Smooth muscle cell (in vitro differentiated cells): ENCODE results near the gene SORT1. TPM values are rescaled to one million over a fixed set of nuclear protein-coding genes. Genes with fewer than 3 reads are reported as not detected.

ENCODE experiments used
- DNase-seq: peaks from one replicate; lab custom pipeline; 2025; ENCODE audit not compliant: unreplicated experiment; lab: John Stamatoyannopoulos, UW
- H2AFZ ChIP-seq: fragments of 200-600 bp; sonication (generic); 2 replicates; pipeline ENCODE4 v1.6.0; 2016; ENCODE audit warnings: antibody characterized with exemption, low read depth, mild to moderate bottlenecking
- H3F3A ChIP-seq: fragments of 200-600 bp; sonication (generic); 2 replicates; pipeline ENCODE4 v1.6.0; 2017; ENCODE audit warnings: antibody characterized with exemption, low read depth
- H3K27ac ChIP-seq: fragments of 200-600 bp; sonication (generic); 2 replicates; pipeline ENCODE4 v1.5.1; 2016; ENCODE audit warnings: low read depth, mild to moderate bottlenecking
- H3K27me3 ChIP-seq: fragments of 200-600 bp; sonication (generic); 2 replicates; pipeline ENCODE4 v1.6.1; 2016; ENCODE audit warnings: low read depth, mild to moderate bottlenecking
- H3K36me3 ChIP-seq: fragments of 200-600 bp; sonication (generic); 2 replicates; pipeline ENCODE4 v1.5.1; 2016; ENCODE audit warnings: low read depth
- H3K4me1 ChIP-seq: fragments of 200-600 bp; sonication (generic); 2 replicates; pipeline ENCODE4 v1.5.1; 2016; ENCODE audit warnings: low read depth
- H3K4me2 ChIP-seq: fragments of 200-600 bp; sonication (generic); 2 replicates; pipeline ENCODE4 v1.6.0; 2016; ENCODE audit warnings: mild to moderate bottlenecking
- H3K4me3 ChIP-seq: fragments of 200-600 bp; sonication (generic); 2 replicates; pipeline ENCODE4 v1.5.1; 2016; ENCODE audit warnings: mild to moderate bottlenecking
- H3K79me2 ChIP-seq: fragments of 200-600 bp; sonication (generic); 2 replicates; pipeline ENCODE4 v1.6.0; 2016; ENCODE audit warnings: low read depth, mild to moderate bottlenecking
- H3K9ac ChIP-seq: fragments of 200-600 bp; sonication (generic); 2 replicates; pipeline ENCODE4 v1.6.0; 2016; ENCODE audit warnings: low read depth
- H3K9me3 ChIP-seq: fragments of 200-600 bp; sonication (generic); replicated peaks from 2 replicates; pipeline ENCODE4 v1.5.1; 2016; ENCODE audit warnings: low read depth
- H4K20me1 ChIP-seq: fragments of 200-600 bp; sonication (generic); 2 replicates; pipeline ENCODE4 v1.6.0; 2016; ENCODE audit warnings: low read depth
- CTCF ChIP-seq: fragments of 200-600 bp; sonication (generic); IDR thresholded peaks from 2 replicates; pipeline ENCODE4 v1.5.1; 2017; ENCODE audit warnings: borderline replicate concordance, mild to moderate bottlenecking, antibody characterized with exemption; ENCODE audit not compliant: insufficient read depth, poor library complexity, severe bottlenecking
- WGBS: methylation state at CpG from one replicate; pipeline ENCODE4 v1.1.7; 2016; ENCODE audit warnings: low lambda C conversion rate; 5-methylcytosine and 5-hydroxymethylcytosine counted together
- polyA plus RNA-seq: library from polyadenylated mRNA; unstranded; fragments of >200 nt; fragmentation: Nextera tagmentation; extraction: Ambion mirVana; gene quantifications from 2 replicates; pipeline ENCODE4 v1.2.1, GENCODE V29; 2016
- total RNA-seq: library from RNA; depleted of rRNA; stranded (reverse); fragments of >200 nt; gene quantifications from 2 replicates; pipeline ENCODE4 v1.2.3, GENCODE V29; 2014

The SORT1 gene
- total and polyA plus RNA-seq, 2 experiments from 2014 or later: 9.8 to 31.4 TPM

- WGBS: 14% methylated on average over 9 of the region's 9 CpGs
- H3K36me3 ChIP-seq: no peaks in the 10 kb centered on the region
- H3K27ac ChIP-seq: peak overlapping the region; percentile 81
- H3K79me2 ChIP-seq: no peaks in the 10 kb centered on the region
- DNase-seq: no peak
- no peak for TF ChIP-seq CTCF
- peak overlapping the region; percentile 58 for H3K9ac ChIP-seq
- peaks cover 11% of the 10 kb centered on the region for H3F3A ChIP-seq
- peak overlapping the region; percentile 25 for H3K4me3 ChIP-seq
- peak overlapping the region; percentile 59 for H3K4me2 ChIP-seq
- H4K20me1 ChIP-seq: no peaks in the 10 kb centered on the region
- H2AFZ ChIP-seq: no peak overlapping the region
- peaks cover 9% of the 10 kb centered on the region for H3K4me1 ChIP-seq
- H3K9me3 ChIP-seq: no peaks in the 10 kb centered on the region
- H3K27me3 ChIP-seq: no peaks in the 10 kb centered on the region
These were observed 121.9 kb downstream of the SORT1 start for GRCh38 chr1:109275706-109276345.

GRCh38 chr1:109274533-109275476, 122.9 kb downstream of the SORT1 start:
- Histone ChIP-seq H3K36me3 (no peaks in the 10 kb centered on the region), H3K27me3 (no peaks in the 10 kb centered on the region), H4K20me1 (no peaks in the 10 kb centered on the region), H3K9me3 (no peaks in the 10 kb centered on the region), H3K9ac (peak overlapping the region; percentile 58), H3K4me2 (peak overlapping the region; percentile 59), H3K4me3 (peak overlapping the region; percentile 25), H3K27ac (peak overlapping the region; percentile 81), H3K4me1 (peaks cover 9% of the 10 kb centered on the region), H2AFZ (no peak overlapping the region), H3K79me2 (no peaks in the 10 kb centered on the region), H3F3A (peaks cover 11% of the 10 kb centered on the region)
- no peak for DNase-seq
- no peak for TF ChIP-seq CTCF
- WGBS: 51% methylated on average over 24 of the region's 24 CpGs

GRCh38 chr1:109273570-109274288, 124.0 kb downstream of the SORT1 start:
- Histone ChIP-seq H3K9ac (no peak overlapping the region), H3K36me3 (no peaks in the 10 kb centered on the region), H3K27me3 (no peaks in the 10 kb centered on the region), H3K27ac (peak overlapping the region; percentile 81), H3K4me3 (no peak overlapping the region), H3K79me2 (no peaks in the 10 kb centered on the region), H3K4me2 (no peak overlapping the region), H3K9me3 (no peaks in the 10 kb centered on the region), H4K20me1 (no peaks in the 10 kb centered on the region), H3F3A (peaks cover 11% of the 10 kb centered on the region), H2AFZ (no peak overlapping the region), H3K4me1 (peaks cover 9% of the 10 kb centered on the region)
- no peak for DNase-seq
- 78% methylated on average over 30 of the region's 30 CpGs for WGBS
- TF ChIP-seq CTCF: no peak
